GM21737 (cell line): ENCODE data around the gene SLX1A.
"Not testable (repeated sequence)": the region's sequence is repeated elsewhere in the genome, so short reads cannot be mapped to it uniquely, and the experiment has no call there.

ENCODE experiments used
- ATAC-seq: cut with Tn5 transposase; IDR thresholded peaks from one replicate; pipeline ENCODE4 v1.9.1; 2021; ENCODE audit warnings: mild to moderate bottlenecking, moderate library complexity; ENCODE audit not compliant: unreplicated experiment

SLX1A gene

DNA sequence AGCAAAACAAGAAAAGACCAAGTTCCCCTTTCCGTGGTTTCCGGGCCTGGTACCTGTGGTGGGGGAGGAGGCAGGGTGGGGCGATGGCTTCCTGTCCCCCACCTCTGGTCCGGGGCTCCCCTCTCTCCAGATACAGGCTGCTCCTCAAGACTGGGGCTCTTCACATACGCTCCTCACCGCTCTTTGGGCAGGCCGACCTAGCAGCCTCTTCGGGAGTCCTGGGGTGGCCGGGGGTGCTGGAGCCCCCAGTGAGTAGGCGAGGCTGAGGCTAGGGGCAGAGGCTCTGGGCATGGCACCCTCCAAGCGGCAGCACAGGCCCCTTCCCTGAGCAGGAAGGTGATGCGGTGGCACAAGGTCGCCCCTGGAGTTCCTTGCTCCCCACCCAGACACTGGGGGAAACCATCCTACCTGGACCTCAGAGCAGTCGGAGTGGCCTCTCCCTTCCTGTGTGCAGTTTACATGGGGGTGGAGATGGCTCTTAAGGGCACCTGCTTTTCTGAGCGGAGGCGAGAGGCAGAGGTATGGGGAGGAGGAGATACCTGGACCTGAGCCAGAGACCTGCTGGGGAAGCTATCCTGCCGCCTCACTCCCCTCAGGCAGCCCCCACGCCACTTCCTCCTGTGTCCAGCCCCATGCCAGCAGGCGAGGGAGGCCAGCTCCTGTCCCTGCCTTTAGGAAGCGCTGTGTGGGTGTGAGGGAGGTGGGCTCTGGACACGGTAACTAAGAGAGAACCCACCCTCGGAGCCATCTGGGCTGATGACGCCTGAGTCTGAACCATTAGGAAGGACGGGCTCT lies 9.4 kb upstream of the SLX1A start:
- peak; percentile 0 for ATAC-seq

DNA sequence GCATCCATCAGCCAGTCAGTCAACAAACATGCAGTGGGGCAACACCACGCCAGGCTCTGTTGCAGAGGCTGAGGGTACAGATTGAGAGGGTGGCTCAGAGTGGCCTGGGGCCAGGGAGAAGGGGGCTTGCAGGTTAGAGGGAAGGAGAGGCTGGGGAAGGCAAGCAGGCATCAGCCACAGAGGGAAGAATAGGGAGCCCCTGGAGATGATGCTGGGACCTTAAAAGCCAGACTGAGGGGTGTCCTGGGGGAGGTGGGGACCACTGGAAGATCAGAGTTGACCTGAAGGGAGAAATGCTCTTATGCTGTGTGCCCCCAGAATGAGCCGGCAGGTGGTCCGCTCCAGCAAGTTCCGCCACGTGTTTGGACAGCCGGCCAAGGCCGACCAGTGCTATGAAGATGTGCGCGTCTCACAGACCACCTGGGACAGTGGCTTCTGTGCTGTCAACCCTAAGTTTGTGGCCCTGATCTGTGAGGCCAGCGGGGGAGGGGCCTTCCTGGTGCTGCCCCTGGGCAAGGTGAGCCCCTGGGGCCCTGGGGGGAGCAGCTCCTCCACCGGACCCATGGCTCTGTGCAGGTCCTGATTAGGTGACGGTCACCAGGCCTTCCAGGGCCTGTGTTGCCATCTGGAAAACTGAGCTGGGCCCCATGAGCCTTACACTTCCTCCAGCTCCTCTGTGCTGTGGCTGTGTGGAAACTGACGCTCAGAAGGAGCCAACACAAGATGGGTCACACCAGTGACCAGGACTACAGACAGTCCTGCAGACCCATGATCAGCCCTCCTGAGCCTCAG lies 8.6 kb upstream of the SLX1A start:
- ATAC-seq: peak; percentile 1

DNA sequence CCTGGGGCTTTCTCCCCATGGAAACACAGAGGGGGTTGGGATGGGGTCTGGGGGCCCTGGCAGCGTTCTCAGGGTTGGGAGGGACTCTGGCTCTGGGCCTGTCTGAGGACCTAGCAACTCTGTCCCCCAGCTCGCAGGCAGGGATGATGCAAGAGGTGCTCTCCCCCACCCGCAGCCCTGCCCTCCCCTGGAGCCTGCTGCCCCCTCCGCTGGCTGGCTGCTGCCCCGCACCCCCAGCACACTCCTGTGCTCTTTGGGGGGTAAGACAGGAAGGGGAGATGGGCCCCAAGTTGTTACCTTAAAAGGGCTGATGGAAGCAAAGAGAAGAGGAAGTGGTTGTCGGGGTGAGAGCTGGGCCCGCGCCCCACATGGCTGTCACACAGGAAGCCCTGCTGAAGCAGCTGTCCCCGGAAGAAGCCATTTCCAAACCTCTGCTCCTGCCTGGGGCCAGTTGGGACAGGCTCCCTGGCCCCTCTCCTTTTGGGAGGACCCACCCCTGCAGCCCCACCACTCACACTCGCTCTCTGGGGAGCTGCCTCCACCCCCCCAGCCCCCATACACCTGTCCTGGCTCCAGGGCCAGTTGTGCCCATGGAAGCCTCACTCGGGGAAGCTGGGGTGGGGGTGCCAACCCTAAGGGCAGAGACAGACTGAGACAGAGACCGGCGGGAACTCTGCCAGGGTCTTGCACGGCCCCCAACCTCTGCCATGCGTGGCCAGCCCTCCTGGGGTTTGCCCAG lies 7.8 kb upstream of the SLX1A start:
- peak; percentile 22 for ATAC-seq

DNA sequence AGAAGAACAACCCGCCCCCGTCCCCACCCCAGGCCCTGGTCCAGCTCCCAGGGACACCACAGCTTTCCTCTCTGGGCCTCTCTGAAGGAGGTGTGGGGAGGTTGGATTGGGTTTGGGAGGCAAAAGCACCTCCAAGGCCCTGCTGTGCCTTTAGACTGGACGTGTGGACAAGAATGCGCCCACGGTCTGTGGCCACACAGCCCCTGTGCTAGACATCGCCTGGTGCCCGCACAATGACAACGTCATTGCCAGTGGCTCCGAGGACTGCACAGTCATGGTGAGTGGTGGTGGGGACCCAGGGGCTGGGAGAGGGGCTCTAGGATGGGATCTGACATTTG lies 7.3 kb upstream of the SLX1A start:
- no peak for ATAC-seq

DNA sequence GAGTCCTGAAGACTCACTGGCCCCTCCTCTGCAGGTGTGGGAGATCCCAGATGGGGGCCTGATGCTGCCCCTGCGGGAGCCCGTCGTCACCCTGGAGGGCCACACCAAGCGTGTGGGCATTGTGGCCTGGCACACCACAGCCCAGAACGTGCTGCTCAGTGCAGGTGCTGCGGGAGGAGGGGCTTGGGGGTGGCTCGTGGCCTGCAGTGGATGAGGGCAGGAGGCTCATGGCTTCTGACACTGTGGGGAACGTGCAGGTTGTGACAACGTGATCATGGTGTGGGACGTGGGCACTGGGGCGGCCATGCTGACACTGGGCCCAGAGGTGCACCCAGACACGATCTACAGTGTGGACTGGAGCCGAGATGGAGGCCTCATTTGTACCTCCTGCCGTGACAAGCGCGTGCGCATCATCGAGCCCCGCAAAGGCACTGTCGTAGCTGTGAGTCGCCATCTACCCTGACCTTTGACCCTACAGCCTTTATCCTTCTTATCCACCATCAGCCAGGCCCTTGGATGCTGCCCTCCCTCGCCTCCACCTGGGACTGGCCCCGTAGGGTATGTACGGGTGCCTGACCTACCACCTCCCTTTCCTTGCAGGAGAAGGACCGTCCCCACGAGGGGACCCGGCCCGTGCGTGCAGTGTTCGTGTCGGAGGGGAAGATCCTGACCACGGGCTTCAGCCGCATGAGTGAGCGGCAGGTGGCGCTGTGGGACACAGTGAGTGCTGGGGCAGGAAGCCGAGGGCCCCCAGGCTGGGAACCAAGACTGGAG lies 6.7 kb upstream of the SLX1A start:
- ATAC-seq: no peak

DNA sequence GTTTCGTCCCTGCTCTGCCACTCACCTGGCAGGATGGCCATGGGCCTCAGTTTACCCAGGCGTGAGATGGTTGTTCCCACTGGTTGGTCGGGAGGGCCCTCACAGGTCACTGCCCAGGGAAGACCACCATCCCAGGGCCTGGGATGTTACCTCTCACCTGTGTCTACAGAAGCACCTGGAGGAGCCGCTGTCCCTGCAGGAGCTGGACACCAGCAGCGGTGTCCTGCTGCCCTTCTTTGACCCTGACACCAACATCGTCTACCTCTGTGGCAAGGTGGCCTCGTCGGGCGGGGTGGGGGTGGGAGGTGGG lies 6.2 kb upstream of the SLX1A start:
- no peak for ATAC-seq

DNA sequence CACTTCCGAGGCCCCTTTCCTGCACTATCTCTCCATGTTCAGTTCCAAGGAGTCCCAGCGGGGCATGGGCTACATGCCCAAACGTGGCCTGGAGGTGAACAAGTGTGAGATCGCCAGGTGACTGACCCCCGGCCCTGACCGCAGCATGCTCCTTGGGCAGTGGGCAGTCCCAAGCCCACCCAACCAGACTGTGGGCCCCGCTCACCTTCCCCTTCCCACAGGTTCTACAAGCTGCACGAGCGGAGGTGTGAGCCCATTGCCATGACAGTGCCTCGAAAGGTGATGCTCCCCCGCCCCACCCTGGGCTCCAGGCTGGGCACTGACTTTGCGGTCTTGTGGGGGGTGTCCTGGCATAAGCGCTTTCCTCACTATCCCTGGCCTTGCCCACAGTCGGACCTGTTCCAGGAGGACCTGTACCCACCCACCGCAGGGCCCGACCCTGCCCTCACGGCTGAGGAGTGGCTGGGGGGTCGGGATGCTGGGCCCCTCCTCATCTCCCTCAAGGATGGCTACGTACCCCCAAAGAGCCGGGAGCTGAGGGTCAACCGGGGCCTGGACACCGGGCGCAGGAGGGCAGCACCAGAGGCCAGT lies 5.6 kb upstream of the SLX1A start:
- ATAC-seq: no peak

DNA sequence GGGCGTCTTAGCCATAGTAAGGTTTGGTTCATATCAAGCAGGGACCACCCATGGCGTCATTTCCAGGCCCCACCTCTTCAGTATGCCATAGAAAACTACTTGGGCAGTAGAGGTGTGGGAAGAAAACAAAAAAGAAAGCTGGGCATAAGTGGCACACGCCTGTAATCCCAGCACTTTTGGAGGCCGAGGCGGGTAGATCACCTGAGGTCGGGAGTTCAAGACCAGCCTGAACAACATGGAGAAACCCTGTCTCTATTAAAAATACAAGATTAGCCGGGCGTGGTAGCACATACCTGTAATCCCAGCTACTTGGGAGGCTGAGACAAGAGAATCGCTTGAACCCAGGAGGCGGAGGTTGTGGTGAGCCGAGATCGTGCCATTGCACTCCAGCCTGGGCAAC lies 2.5 kb upstream of the SLX1A start:
- not testable (repeated sequence) for ATAC-seq

DNA sequence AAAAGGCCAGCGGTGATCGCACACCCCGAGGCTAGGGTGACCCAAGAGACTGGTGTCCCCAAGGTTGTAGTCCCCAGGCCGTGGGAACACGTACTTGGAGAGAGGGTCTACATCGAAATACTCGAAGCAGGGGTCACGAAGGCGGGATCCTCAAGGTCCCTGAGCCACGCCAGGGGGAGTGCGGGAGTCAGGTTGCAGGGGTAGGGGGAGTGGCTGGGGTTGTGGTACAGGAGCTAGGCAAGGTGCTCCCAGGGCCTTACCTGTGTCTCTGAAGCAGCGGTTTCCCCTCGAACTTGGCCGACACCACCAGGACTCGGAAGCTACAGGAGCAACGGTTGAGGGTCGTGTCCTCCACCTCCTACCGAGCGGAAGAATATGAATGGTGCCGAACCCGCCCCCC lies 577 bp upstream of the SLX1A start:
- peak; percentile 13 for ATAC-seq

DNA sequence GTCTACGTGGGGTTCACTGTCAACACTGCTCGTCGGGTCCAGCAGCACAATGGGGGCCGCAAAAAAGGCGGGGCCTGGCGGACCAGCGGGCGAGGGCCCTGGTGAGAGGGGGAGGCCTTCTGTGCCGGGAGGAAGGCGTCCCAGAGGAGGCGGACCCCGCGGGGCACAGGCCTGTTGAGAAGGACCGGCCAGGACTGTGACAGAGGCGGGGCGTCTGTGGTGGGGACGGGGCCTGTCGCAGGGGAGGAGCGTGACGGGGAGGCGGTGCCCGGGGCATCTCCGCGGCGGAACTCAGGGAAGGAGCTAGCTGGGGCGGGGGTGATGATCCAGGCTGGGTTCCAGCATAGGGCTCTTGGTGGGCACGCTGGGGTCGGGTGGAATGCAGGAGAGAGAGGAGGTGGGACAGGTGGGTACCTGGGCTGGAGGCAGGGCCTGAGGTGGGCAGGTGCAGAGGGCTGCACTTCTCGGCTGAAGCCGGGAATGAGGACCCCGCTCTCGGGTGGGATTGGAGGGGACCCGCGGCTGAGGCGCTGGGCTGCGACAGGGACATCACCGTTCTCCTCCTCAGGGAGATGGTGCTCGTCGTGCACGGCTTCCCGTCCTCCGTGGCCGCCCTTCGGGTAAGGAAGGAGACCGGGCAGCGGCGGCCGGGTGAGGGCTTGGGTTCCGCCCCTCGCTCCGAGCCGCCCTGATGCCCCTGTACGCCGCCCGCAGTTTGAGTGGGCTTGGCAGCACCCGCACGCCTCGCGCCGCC lies 674 bp downstream of the SLX1A start:
- peak; percentile 55 for ATAC-seq

DNA sequence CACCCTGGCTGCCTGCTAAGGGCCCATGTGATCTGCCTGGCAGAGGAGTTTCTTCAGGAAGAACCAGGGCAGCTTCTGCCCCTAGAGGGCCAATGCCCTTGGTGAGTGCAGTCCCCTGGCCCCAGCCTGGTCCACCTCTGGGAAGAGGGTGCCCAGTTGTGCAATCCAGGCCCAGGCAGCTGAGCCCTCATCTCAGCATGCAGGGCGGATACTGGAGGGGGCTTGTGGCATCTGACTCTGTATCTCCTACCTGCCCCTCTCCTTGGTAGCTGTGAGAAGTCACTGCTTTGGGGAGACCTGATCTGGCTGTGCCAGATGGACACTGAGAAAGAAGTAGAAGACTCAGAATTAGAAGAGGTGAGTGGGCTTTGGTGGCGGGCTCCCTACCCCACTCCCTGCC lies 3.3 kb downstream of the SLX1A start:
- ATAC-seq: not testable (repeated sequence)

DNA sequence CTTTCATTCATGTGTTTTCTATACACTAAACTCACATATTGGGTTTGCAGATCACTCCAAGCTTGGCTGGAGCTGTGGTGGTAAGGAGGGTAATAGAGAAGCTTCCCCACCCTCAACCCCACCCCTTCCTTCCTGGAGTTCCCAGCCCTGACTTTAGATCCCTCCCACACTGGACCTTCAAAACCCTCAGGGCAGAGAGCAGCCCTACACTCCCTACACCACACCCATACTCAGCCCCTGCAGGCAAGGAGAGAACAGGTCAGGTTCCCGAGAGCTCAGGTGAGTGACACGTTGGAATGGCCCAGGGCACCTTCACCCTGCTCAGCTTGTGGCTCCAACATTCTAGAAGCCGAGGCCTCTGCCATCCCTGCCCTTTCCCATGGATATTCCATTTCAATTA lies 5.4 kb downstream of the SLX1A start, which contains the start of gene SULT1A3:
SULT1A3 (plus strand) TSS at position 207 of the 400 bp plus-strand sequence. CDS start 1,474 bp downstream, outside the sequence.
- not testable (repeated sequence) for ATAC-seq

DNA sequence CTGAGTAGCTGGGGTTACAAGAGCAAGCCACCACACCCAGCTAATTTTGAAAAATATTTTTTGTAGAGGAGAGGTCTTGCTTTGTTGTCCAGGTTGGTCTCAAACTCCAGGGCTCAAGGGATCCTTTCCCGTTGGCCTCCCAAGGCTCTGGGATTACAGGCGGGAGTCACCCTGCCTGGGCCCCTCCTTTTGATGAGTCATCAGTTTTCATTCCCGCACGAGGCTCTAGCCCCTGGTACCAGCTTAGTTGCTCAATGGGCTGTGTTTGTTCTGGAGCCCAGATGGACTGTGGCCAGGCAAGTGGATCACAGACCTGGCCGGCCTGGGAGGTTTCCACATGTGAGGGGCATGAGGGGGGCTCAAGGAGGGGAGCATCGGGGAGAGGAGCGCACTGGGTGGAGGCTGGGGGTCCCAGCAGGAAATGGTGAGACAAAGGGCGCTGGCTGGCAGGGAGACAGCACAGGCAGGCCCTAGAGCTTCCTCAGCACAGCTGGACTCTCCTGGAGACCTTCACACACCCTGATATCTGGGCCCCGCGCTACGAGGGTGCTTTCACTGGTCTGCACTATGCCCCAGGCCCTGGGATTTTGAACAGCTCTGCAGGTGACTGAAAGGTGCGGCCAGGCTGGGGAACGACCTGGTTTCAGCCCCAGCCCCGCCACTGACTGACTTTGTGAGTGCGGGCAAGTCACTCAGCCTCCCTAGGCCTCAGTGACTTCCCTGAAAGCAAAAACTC lies 6.1 kb downstream of the SLX1A start:
- ATAC-seq: not testable (repeated sequence)

DNA sequence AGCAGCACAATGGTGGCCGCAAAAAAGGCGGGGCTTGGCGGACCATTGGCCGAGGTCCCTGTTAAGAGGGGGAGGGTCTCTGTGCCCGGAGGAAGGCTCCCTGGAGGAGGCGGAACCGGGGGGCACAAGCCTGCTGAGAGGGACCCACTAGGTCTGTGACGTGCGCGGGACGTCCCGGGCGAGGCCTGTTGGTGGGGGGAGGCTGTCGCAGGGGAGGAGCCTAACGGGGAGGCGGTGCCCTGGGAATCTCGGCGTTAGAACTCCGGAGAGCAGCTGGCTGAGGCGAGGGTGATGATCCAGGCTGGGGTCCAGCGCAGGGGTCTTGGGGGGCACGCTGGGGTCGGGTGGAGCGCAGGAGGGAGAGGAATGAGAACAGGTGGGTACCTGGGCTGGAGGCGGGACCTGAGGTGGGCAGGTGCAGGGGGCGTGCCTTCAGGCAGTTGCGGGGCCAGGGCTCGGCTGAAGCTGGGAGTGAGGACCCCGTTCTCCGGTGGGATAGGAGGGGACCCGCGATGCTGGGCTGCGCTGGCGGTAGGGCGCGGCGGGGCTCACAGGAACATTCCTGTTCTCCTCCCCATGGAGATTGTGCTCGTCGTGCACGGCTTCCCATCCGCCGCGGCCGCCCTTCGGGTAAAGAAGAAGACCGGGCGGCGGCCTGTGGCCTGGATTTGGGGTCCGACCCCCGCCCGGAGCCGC lies 12.0 kb downstream of the SLX1A start:
- ATAC-seq: not testable (repeated sequence)

DNA sequence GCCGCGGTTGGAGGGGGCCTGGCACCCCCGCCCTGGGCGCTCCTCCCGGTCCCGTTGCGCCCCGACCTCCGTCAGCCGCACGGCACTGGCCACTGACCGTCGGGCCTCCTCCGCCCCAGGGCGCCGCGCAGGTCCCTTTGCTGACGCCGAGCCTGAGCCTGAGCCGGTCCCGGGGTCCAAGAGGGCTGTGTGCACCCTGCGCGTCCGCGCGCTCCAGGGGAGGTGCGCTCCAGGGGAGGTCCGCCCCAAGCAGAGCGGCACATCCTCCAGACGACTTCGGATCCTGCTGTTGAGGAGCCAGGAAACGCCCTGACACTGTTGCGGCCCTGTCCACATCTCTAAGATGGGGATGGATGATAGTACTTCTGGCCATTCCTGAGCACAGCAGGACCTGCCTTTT lies 12.6 kb downstream of the SLX1A start:
- ATAC-seq: not testable (repeated sequence)

DNA sequence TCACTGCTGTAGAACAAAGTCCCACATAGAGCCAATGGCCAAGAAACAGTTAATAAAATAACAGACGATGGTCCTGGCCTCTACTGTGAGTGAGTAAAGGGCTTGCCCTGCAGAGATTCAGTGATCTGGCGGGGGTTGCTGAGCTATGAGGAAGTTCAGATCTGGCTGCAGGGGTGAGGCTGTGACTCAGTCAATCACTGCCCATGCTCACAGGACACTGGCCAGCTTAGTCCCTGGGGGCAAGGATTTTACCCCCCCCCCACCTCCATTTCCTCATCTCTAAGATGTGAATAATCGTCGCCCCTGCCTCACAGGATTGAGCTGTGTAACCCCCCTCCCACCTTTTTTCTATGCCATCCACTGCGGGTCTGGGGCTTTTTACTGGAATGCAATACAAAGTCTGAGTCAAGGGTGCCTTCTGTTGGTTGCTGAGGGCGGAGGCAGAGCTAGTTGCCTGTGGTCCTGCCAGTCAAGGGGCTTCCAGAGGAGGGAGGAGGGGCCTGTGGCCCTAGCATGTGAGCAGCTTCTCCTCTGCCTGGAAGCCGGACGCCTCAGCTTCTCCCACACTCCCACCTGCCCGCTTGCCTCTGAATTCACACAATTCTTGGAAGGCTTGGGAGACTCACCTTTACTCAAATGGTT lies 13.5 kb downstream of the SLX1A start:
- ATAC-seq: not testable (repeated sequence)

DNA sequence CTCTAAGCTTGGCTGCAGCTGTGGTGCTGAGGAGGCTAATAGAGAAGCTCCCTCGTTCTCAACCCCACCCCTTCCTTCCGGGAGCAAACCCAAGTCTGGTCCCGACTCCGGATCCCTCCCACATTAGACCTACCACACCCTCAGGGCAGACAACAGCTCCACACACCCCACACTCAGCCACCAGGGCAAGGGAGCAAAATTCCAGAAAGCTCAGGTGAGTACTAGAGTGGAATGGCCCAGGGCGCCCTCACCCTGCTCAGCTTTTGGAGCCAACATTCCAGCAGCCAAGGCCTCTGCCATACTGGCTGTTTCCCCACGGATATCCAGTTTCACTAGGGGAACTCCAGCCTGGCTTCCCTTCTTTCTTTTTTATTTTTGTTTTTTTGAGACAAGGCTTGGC lies 15.4 kb downstream of the SLX1A start:
- not testable (repeated sequence) for ATAC-seq

DNA sequence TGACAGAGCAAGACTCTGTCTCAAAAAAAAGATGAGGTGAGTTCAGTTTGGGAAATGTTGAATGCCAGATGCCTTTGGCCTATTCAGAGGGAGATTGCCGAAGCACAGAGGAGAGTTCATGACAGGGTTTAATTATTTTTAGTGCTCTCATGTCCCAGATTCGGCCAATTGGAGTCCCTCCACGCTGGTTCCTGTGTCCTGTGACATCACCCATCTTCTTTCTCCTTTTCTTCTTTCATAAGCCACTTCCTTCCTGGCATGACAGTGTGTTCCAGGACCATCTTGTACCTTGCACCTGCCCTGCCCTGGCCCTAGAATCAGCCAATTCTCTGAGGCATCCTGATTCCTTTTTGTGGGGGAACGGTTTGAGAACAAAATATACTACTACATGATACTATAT lies 17.7 kb downstream of the SLX1A start:
- ATAC-seq: not testable (repeated sequence)
